Measurements from ENCODE around the gene FGF23. TPM values are rescaled to one million over a fixed set of nuclear protein-coding genes. Genes with fewer than 3 reads are reported as not detected.

FGF23 gene
- polyA plus RNA-seq (2012; ENCODE audit: low read depth, missing spikeins), result not detected

DNA sequence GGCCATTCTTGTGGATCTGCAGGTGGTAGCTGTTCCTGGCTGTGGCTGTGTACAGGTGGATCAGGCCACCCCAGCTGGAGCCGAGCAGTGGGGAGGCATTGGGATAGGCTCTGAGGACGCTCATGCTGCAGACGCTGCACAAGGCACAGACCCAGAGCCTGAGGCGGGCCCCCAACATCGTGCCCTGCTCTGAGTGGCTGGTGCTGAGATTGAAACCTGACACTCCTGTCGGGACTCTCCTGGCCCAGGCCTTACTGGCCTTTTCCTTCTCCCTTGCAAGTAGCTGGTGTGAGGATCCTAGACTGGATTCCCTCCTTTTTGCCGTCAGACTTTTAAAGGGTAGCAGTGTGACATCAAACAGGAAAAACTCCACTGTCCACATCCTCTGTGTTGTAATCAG is at the start of gene FGF23:
FGF23 (minus strand) TSS at position 308 of the 400 bp plus-strand sequence; CDS start at position 178, 130 bp downstream.
- TF ChIP-seq POLR2A (IDR thresholded peaks at IDR 0.05; ENCODE audit: low read depth, low read length) (no peak), POLR2AphosphoS5 (IDR thresholded peaks at IDR 0.05; ENCODE audit: low read depth, low read length) (no peak), POU2F2 (IDR thresholded peaks at IDR 0.05; ENCODE audit: low read depth, low read length) (no peak), TAF1 (IDR thresholded peaks at IDR 0.05; ENCODE audit: low read depth, low read length) (no peak), PAX5 (IDR thresholded peaks at IDR 0.05; ENCODE audit: insufficient read depth, low read length, severe bottlenecking) (no peak), SPI1 (IDR thresholded peaks at IDR 0.05; ENCODE audit: low read depth, low read length) (no peak)
- no peak for DNase-seq (ENCODE audit: insufficient read length, low spot score)
- no peak for FAIRE-seq

DNA sequence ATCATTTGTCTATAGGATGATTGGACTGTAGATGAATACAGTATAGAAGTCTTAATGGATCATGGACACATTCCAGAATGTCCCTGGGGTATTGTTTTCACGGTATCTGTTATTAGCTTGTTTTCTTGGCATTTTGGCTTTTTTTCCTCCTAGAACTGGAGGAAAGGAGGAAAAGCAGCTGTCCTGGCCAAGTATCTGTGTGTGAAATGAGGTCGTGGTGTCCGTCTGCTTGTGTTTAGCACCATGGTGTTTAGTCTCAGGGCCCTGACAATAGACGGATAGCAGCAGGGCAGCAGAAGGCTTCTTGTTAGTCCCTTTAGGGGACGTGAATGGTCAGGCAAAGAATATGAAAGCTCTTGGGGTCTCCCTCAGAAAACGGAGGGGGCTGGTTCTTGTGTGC is 44.9 kb upstream of the FGF23 start:
- FAIRE-seq (no peak), DNase-seq (ENCODE audit: insufficient read length, low spot score) (no peak)
- TF ChIP-seq POLR2A (IDR thresholded peaks at IDR 0.05; ENCODE audit: low read depth, low read length) (no peak), POU2F2 (IDR thresholded peaks at IDR 0.05; ENCODE audit: low read depth, low read length) (no peak), PAX5 (IDR thresholded peaks at IDR 0.05; ENCODE audit: insufficient read depth, low read length, severe bottlenecking) (no peak), TAF1 (IDR thresholded peaks at IDR 0.05; ENCODE audit: low read depth, low read length) (no peak), SPI1 (IDR thresholded peaks at IDR 0.05; ENCODE audit: low read depth, low read length) (no peak), POLR2AphosphoS5 (IDR thresholded peaks at IDR 0.05; ENCODE audit: low read depth, low read length) (no peak)

DNA sequence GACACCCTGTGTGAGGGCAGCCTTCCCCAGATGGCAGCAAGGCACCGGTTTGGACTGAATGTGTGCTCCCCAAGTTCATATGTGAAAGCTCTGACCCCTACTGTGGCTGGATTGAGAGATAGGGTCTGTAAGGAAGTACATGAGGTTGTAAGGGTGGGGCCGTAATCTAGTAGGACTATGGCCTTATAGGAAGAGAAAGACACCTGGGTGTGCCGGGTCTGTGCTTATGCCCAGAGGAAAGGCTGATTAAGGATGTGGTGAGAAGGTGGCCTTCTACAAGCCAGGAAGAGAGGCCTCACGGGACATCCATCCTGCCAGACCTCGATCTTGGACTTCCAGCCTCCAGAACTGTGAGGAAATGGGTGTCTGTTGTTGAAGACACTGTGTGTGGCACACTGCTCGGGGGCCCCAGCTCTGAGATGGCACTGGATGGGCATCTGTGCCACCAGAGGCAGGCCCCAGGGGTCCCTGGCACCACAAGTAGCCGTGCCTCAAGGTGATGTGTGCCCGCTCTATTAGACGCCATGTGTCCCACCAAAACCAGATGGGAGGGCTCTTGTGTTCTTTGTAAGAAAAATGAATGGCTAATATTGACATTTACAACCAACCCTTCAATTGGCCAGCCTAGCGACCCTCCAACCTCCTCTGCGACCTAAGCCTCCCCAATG is 44.1 kb upstream of the FGF23 start:
- DNase-seq (ENCODE audit: insufficient read length, low spot score), result no peak
- TF ChIP-seq POLR2AphosphoS5 (IDR thresholded peaks at IDR 0.05; ENCODE audit: low read depth, low read length), result no peak
- no peak for TF ChIP-seq SPI1 (IDR thresholded peaks at IDR 0.05; ENCODE audit: low read depth, low read length)
- TF ChIP-seq POU2F2 (IDR thresholded peaks at IDR 0.05; ENCODE audit: low read depth, low read length), result no peak
- no peak for TF ChIP-seq POLR2A (IDR thresholded peaks at IDR 0.05; ENCODE audit: low read depth, low read length)

DNA sequence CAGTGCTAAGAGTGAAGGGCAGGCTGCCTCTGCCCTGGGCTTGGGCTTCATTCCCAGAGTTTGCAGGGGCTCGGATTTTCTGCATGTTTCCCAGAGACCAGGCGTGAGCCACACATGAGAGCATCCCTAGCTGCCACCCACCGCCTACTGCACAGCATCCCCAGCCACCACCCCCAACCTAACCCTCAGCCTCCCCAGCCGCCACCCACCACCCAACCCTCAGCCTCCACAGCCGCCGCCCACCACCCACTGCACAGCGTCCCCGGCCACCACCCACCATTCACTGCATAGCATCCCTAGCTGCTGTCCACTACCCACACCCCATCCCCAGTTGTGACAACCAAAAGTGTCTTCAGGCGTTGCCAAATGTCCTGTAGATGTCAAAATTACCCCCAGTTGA is 43.5 kb upstream of the FGF23 start:
- DNase-seq (ENCODE audit: insufficient read length, low spot score), result no peak
- TF ChIP-seq POLR2A (IDR thresholded peaks at IDR 0.05; ENCODE audit: low read depth, low read length), result no peak
- TF ChIP-seq TAF1 (IDR thresholded peaks at IDR 0.05; ENCODE audit: low read depth, low read length), result no peak
- no peak for TF ChIP-seq SPI1 (IDR thresholded peaks at IDR 0.05; ENCODE audit: low read depth, low read length)
- no peak for TF ChIP-seq PAX5 (IDR thresholded peaks at IDR 0.05; ENCODE audit: insufficient read depth, low read length, severe bottlenecking)
- TF ChIP-seq POLR2AphosphoS5 (IDR thresholded peaks at IDR 0.05; ENCODE audit: low read depth, low read length), result no peak
- no peak for TF ChIP-seq POU2F2 (IDR thresholded peaks at IDR 0.05; ENCODE audit: low read depth, low read length)
- FAIRE-seq, result no peak

More for the DNA sequence above, 44.1 kb upstream of the FGF23 start:
- no peak for FAIRE-seq

DNA sequence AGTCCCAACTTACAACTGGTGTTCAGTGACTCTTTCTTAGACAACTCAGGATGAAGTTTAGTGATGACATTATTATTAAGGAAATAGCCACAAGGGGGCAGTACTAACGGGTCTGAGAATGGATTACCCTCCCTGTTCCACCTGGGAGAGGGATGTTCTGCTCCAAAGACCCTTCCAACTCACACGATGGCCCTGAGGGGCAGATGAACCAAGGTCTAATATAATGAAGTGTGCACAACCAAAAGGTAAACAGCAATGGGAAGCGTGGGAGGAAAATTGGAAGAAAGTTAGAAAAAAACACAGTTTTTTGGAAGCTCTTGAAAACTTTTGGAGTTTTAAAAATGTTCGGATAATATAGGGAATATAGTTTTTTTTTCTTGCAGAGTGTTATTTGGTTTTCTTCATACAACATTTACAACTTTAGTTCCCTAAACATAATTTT is 42.1 kb upstream of the FGF23 start:
- TF ChIP-seq SPI1 (IDR thresholded peaks at IDR 0.05; ENCODE audit: low read depth, low read length) (no peak), TAF1 (IDR thresholded peaks at IDR 0.05; ENCODE audit: low read depth, low read length) (no peak), POLR2AphosphoS5 (IDR thresholded peaks at IDR 0.05; ENCODE audit: low read depth, low read length) (no peak), PAX5 (IDR thresholded peaks at IDR 0.05; ENCODE audit: insufficient read depth, low read length, severe bottlenecking) (no peak), POLR2A (IDR thresholded peaks at IDR 0.05; ENCODE audit: low read depth, low read length) (no peak), POU2F2 (IDR thresholded peaks at IDR 0.05; ENCODE audit: low read depth, low read length) (no peak)
- DNase-seq (ENCODE audit: insufficient read length, low spot score), result peak; percentile 64
- peak; percentile 76 for FAIRE-seq

DNA sequence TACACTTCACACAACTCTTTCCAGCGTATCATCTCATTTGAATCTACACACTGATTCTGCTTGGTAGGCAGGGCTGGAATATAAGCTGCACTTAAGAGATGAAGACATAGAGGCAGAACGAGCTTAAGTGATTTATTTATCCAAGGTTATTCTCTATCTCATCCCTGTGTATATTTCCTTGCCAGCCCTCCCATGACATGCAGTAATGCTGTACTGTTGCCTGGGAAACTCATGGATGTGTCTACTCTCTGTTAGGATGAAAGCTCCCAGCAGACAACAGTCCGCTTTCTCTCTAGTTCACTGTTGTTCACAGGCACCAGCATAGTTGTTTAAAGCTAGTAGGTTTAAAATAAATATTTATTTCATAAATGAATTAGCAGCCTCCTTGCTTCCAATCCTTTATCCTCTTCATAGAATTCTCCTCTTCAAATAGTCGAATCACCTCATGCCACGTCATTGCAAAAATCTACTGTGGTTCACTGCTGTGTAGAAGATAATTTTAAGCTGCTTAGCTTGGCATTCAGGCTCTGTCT is 40.7 kb upstream of the FGF23 start:
- no peak for FAIRE-seq
- no peak for DNase-seq (ENCODE audit: insufficient read length, low spot score)
- TF ChIP-seq PAX5 (IDR thresholded peaks at IDR 0.05; ENCODE audit: insufficient read depth, low read length, severe bottlenecking), result no peak
- TF ChIP-seq TAF1 (IDR thresholded peaks at IDR 0.05; ENCODE audit: low read depth, low read length), result no peak

DNA sequence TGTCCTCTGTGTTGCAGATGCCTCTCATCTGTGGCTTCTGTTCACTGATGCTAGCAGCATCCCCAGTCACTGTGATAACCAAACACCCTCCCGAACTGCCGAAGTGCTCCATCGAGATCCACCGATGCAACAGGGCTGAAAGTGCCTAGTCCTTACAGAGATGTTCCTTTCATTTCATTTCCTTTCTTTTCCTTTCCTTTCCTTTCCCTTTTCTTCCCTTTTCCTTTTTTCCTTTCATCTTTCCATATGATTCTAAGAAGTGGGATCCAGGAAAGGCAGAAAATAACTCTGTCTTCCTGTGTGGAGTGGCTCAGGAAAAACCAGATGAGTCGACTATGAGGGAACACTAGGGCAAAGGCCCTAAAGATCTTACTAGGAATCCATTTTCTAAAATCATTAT is 39.4 kb upstream of the FGF23 start:
- no peak for DNase-seq (ENCODE audit: insufficient read length, low spot score)
- FAIRE-seq, result no peak
- no peak for TF ChIP-seq POLR2A (IDR thresholded peaks at IDR 0.05; ENCODE audit: low read depth, low read length)
- TF ChIP-seq SPI1 (IDR thresholded peaks at IDR 0.05; ENCODE audit: low read depth, low read length), result no peak
- no peak for TF ChIP-seq PAX5 (IDR thresholded peaks at IDR 0.05; ENCODE audit: insufficient read depth, low read length, severe bottlenecking)
- TF ChIP-seq POLR2AphosphoS5 (IDR thresholded peaks at IDR 0.05; ENCODE audit: low read depth, low read length), result no peak
- TF ChIP-seq POU2F2 (IDR thresholded peaks at IDR 0.05; ENCODE audit: low read depth, low read length), result no peak
- TF ChIP-seq TAF1 (IDR thresholded peaks at IDR 0.05; ENCODE audit: low read depth, low read length), result no peak

DNA sequence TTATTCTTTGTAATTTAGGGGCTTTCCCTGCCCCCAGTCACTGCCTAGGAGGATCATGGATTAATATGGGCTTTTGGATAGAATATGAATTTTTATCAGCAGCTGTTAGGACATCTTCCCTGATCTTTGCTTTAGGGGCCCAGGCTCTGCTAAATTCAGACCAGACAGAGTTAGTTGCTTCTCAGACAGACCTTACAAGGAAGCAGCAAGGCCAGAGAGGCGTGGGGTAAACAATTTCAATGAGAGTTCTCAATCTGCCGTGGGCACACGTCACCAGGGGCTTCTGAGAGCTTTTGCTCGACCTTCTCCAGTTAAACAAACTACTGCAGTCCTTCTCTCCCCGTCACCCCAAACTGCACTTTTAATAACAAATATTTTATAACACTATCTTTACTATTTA is 38.4 kb upstream of the FGF23 start:
- TF ChIP-seq PAX5 (IDR thresholded peaks at IDR 0.05; ENCODE audit: insufficient read depth, low read length, severe bottlenecking), result no peak
- TF ChIP-seq POLR2A (IDR thresholded peaks at IDR 0.05; ENCODE audit: low read depth, low read length), result no peak
- no peak for TF ChIP-seq TAF1 (IDR thresholded peaks at IDR 0.05; ENCODE audit: low read depth, low read length)
- no peak for TF ChIP-seq SPI1 (IDR thresholded peaks at IDR 0.05; ENCODE audit: low read depth, low read length)
- FAIRE-seq, result no peak
- no peak for DNase-seq (ENCODE audit: insufficient read length, low spot score)

DNA sequence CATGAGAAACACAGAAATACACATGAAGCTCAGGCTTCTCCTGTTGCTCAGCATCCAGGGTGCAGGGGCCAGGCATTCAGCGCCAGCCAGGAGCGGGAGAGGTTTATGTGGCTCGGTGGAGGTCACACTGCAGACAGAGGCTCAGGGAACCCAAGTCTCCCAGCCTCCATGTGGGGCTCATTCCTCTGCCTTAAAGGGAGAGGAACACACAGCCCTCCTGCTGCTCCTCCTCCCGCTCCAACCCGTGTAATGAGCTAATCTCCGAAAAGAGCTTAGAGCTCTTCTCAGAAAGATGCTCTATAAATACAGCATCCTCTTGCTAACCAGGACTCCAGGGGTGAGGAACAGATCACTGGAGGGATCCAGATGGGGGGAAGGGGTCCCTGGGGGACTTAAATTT is 37.9 kb upstream of the FGF23 start:
- FAIRE-seq (no peak), DNase-seq (ENCODE audit: insufficient read length, low spot score) (no peak)
- TF ChIP-seq SPI1 (IDR thresholded peaks at IDR 0.05; ENCODE audit: low read depth, low read length), result no peak
- TF ChIP-seq POU2F2 (IDR thresholded peaks at IDR 0.05; ENCODE audit: low read depth, low read length), result no peak
- no peak for TF ChIP-seq POLR2AphosphoS5 (IDR thresholded peaks at IDR 0.05; ENCODE audit: low read depth, low read length)
- TF ChIP-seq POLR2A (IDR thresholded peaks at IDR 0.05; ENCODE audit: low read depth, low read length), result no peak
- TF ChIP-seq PAX5 (IDR thresholded peaks at IDR 0.05; ENCODE audit: insufficient read depth, low read length, severe bottlenecking), result no peak
- TF ChIP-seq TAF1 (IDR thresholded peaks at IDR 0.05; ENCODE audit: low read depth, low read length), result no peak

DNA sequence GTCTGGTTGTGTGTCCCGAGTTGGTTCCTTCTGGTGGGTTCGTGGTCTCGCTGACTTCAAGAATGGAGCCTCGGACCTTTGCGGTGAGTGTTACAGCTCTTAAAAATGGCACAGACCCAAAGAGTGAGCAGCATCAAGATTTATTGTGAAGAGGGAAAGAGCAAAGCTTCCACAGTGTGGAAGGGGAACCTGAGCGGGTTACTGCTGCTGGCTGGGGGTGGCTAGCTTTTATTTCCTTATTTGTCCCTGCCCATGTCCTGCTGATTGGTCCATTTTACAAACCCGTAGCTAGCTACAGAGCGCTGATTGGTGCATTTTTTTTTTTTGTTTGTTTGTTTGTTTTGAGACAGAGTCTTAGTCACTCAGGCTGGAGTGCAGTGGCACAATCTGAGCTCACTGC is 36.8 kb upstream of the FGF23 start:
- no peak for DNase-seq (ENCODE audit: insufficient read length, low spot score)
- no peak for FAIRE-seq
- no peak for TF ChIP-seq POU2F2 (IDR thresholded peaks at IDR 0.05; ENCODE audit: low read depth, low read length)
- no peak for TF ChIP-seq POLR2AphosphoS5 (IDR thresholded peaks at IDR 0.05; ENCODE audit: low read depth, low read length)
- no peak for TF ChIP-seq PAX5 (IDR thresholded peaks at IDR 0.05; ENCODE audit: insufficient read depth, low read length, severe bottlenecking)
- TF ChIP-seq POLR2A (IDR thresholded peaks at IDR 0.05; ENCODE audit: low read depth, low read length), result no peak
- no peak for TF ChIP-seq TAF1 (IDR thresholded peaks at IDR 0.05; ENCODE audit: low read depth, low read length)
- TF ChIP-seq SPI1 (IDR thresholded peaks at IDR 0.05; ENCODE audit: low read depth, low read length), result no peak

All from GM12891 (cell line).